MCF 10A (cell line): ENCODE measurements around the gene GRP. TPM values are rescaled to one million over a fixed set of nuclear protein-coding genes. Genes with fewer than 3 reads are reported as not detected.

ENCODE experiments used
- BruUV-seq: library from RNA; stranded (reverse); fragments of 400-500 nt; replicated peaks from 2 replicates; lab custom pipeline; 2021; lab: Mats Ljungman, UMichigan
- CTCF ChIA-PET: fragments of 300-600 bp; sonication (Branson Sonifier 250); formaldehyde crosslinking; extraction: SDS; loops from one replicate; lab custom pipeline; 2021; ENCODE audit warnings: antibody characterized with exemption, inconsistent platforms; lab: Yijun Ruan, JAX
- POLR2A ChIA-PET: fragments of 300-600, 350-650 bp; sonication (Branson Sonifier 250); formaldehyde crosslinking; extraction: SDS; loops from one replicate; lab custom pipeline; 2020; ENCODE audit warnings: antibody characterized with exemption, inconsistent platforms; lab: Yijun Ruan, JAX
- DNase-seq: peaks from one replicate; pipeline ENCODE4 v3.0.0-alpha.2; 2018; ENCODE audit not compliant: unreplicated experiment
- H3K27ac Mint-ChIP-seq: one replicate; pipeline ENCODE4 v1.8.0; 2022; ENCODE audit warnings: mild to moderate bottlenecking, low read depth, mixed read lengths; ENCODE audit not compliant: unreplicated experiment
- H3K27me3 Mint-ChIP-seq: one replicate; pipeline ENCODE4 v1.8.0; 2022; ENCODE audit warnings: mixed read lengths; ENCODE audit not compliant: insufficient read depth, unreplicated experiment
- H3K36me3 Mint-ChIP-seq: one replicate; pipeline ENCODE4 v1.8.0; 2022; ENCODE audit warnings: mild to moderate bottlenecking, moderate library complexity, mixed read lengths; ENCODE audit not compliant: insufficient read depth, unreplicated experiment
- H3K4me1 Mint-ChIP-seq: one replicate; pipeline ENCODE4 v1.8.0; 2022; ENCODE audit warnings: mixed read lengths; ENCODE audit not compliant: insufficient read depth, unreplicated experiment
- H3K4me3 Mint-ChIP-seq: one replicate; pipeline ENCODE4 v1.8.0; 2022; ENCODE audit warnings: mild to moderate bottlenecking, moderate library complexity, mixed read lengths; ENCODE audit not compliant: unreplicated experiment
- H3K9me3 Mint-ChIP-seq: one replicate; pipeline ENCODE4 v1.8.0; 2022; ENCODE audit warnings: mixed read lengths; ENCODE audit not compliant: unreplicated experiment
- CTCF ChIP-seq: fragments of 200-600 bp; IDR thresholded peaks from one replicate; pipeline ENCODE4 v1.8.0; 2022; ENCODE audit warnings: antibody characterized with exemption, mild to moderate bottlenecking; ENCODE audit not compliant: unreplicated experiment
- intact Hi-C: fragments of 100-400 bp; cut with micrococcal nuclease; formaldehyde crosslinking; loops from 2 replicates; pipeline ENCODE4 v1.14.1; 2022
- total RNA-seq: library from RNA; stranded (reverse); gene quantifications from 2 replicates; pipeline ENCODE4 v1.2.3, GENCODE V29; 2022

GRP gene
- total RNA-seq, 1 experiment from 2014 or later = not detected

- intact Hi-C loops = no loop called here
- H3K9me3 Mint-ChIP-seq = no peaks in the 10 kb centered on the region
- peaks cover 87% of the 10 kb centered on the region for H3K27me3 Mint-ChIP-seq
- BruUV-seq = no TSS peak
- H3K27ac Mint-ChIP-seq = no peak overlapping the region
- CTCF ChIA-PET = interaction anchor here (0.7 to 1.7 kb wide), 3 partner anchors 40 to 189 kb away, joined by 4 to 6 read pairs (median 6); no protein-coding TSS in a partner anchor
- POLR2A ChIA-PET = no interaction called here
- H3K36me3 Mint-ChIP-seq = no peaks in the 10 kb centered on the region
- no peak for DNase-seq
- no peaks in the 10 kb centered on the region for H3K4me1 Mint-ChIP-seq
- no peak overlapping the region for H3K4me3 Mint-ChIP-seq
- no peak for TF ChIP-seq CTCF
Observed at GRCh38 chr18:59267503-59268126, 47.7 kb downstream of the GRP start.

GRCh38 chr18:59268127-59268720, 48.3 kb downstream of the GRP start:
- no peak for DNase-seq
- no peaks in the 10 kb centered on the region for H3K36me3 Mint-ChIP-seq
- no peaks in the 10 kb centered on the region for H3K9me3 Mint-ChIP-seq
- POLR2A ChIA-PET = no interaction called here
- no peak for TF ChIP-seq CTCF
- no TSS peak for BruUV-seq
- H3K4me1 Mint-ChIP-seq = no peaks in the 10 kb centered on the region
- CTCF ChIA-PET = interaction anchor here (0.6 to 1.3 kb wide), 3 partner anchors 16 to 40 kb away, joined by 3 to 4 read pairs (median 3); no protein-coding TSS in a partner anchor
- H3K27me3 Mint-ChIP-seq = peaks cover 85% of the 10 kb centered on the region
- no peak overlapping the region for H3K27ac Mint-ChIP-seq
- intact Hi-C loops = no loop called here
- no peak overlapping the region for H3K4me3 Mint-ChIP-seq

- no TSS peak for BruUV-seq
- peak overlapping the region; percentile 43 for H3K4me3 Mint-ChIP-seq
- ChIA-PET CTCF (interaction anchor here (0.6 to 1.3 kb wide), 7 partner anchors 15 to 273 kb away, joined by 3 to 4 read pairs (median 3); no protein-coding TSS in a partner anchor), POLR2A (interaction anchor here (0.5 kb wide), 1 partner anchor 24 kb away, joined by 5 read pairs; no protein-coding TSS in a partner anchor)
- H3K9me3 Mint-ChIP-seq = no peaks in the 10 kb centered on the region
- intact Hi-C loops = no loop called here
- DNase-seq = no peak
- no peak overlapping the region for H3K27ac Mint-ChIP-seq
- H3K27me3 Mint-ChIP-seq = peaks cover 79% of the 10 kb centered on the region
- H3K4me1 Mint-ChIP-seq = no peaks in the 10 kb centered on the region
- no peaks in the 10 kb centered on the region for H3K36me3 Mint-ChIP-seq
- TF ChIP-seq CTCF = no peak
Observed at GRCh38 chr18:59268721-59269562, 49.0 kb downstream of the GRP start.
